Activated CD4-positive, alpha-beta T cell treated with anti-CD3 and anti-CD28 coated beads, Interleukin-2, amount 50 U/mL, for 4 hours (primary cell): ENCODE data around the gene LIN7C.
"Not testable (repeated sequence)": the region's sequence is repeated elsewhere in the genome, so short reads cannot be mapped to it uniquely, and the experiment has no call there.

Source experiments
- DNase-seq, 2 experiments: peaks; one replicate each; pipeline ENCODE4 v3.0.0-alpha.2; 2020

Gene LIN7C

GRCh38 chr11:27506200-27507182 is at the start of gene LIN7C:
Gene LIN7C, minus strand, starts transcription at chr11:27506769. Its CDS starts 17 bp downstream, at chr11:27506752.
- DNase-seq = peak; percentile 96 to 97

- DNase-seq = no peak
Measured at GRCh38 chr11:27555264-27555663, 48.7 kb upstream of the LIN7C start.

GRCh38 chr11:27553186-27553585 is 46.6 kb upstream of the LIN7C start:
- no peak for DNase-seq

GRCh38 chr11:27552341-27552740 is 45.8 kb upstream of the LIN7C start:
- no peak for DNase-seq

GRCh38 chr11:27551127-27551526 is 44.6 kb upstream of the LIN7C start:
- no peak for DNase-seq

- DNase-seq = no peak
Measured at GRCh38 chr11:27545946-27546345, 39.4 kb upstream of the LIN7C start.

- no peak for DNase-seq
Measured at GRCh38 chr11:27545035-27545434, 38.5 kb upstream of the LIN7C start.

- no peak for DNase-seq
Measured at GRCh38 chr11:27541790-27542189, 35.2 kb upstream of the LIN7C start.

GRCh38 chr11:27540051-27540450 is 33.5 kb upstream of the LIN7C start:
- DNase-seq = no peak

GRCh38 chr11:27535103-27535502 is 28.5 kb upstream of the LIN7C start:
- DNase-seq = no peak

GRCh38 chr11:27532652-27533325 is 26.2 kb upstream of the LIN7C start:
- DNase-seq = no peak

- DNase-seq = no peak
Measured at GRCh38 chr11:27528712-27529111, 22.1 kb upstream of the LIN7C start.

GRCh38 chr11:27526535-27526934 is 20.0 kb upstream of the LIN7C start:
- DNase-seq = no peak

- DNase-seq = no peak
Measured at GRCh38 chr11:27525824-27526516, 19.4 kb upstream of the LIN7C start.

GRCh38 chr11:27524155-27524554 is 17.6 kb upstream of the LIN7C start:
- no peak for DNase-seq

- no peak for DNase-seq
Measured at GRCh38 chr11:27520226-27520625, 13.7 kb upstream of the LIN7C start.

- DNase-seq = no peak
Measured at GRCh38 chr11:27518518-27518917, 11.9 kb upstream of the LIN7C start.

GRCh38 chr11:27517490-27517889 is 10.9 kb upstream of the LIN7C start:
- DNase-seq = not testable (repeated sequence)

GRCh38 chr11:27514558-27514957 is 8.0 kb upstream of the LIN7C start:
- no peak for DNase-seq

GRCh38 chr11:27514076-27514475 is 7.5 kb upstream of the LIN7C start:
- no peak for DNase-seq

GRCh38 chr11:27513389-27513788 is 6.8 kb upstream of the LIN7C start:
- no peak for DNase-seq

- DNase-seq = no peak
Measured at GRCh38 chr11:27512238-27512637, 5.7 kb upstream of the LIN7C start.

- DNase-seq = no peak
Measured at GRCh38 chr11:27509908-27510307, 3.3 kb upstream of the LIN7C start.
